GM12892 (cell line): Measurements from ENCODE around the gene RAB33A.

Experiments used
- POLR2A ChIP-seq: IDR thresholded peaks from 2 replicates; pipeline ENCODE4 v1.6.1; 2011; ENCODE audit warnings: low read depth, low read length, control low read depth
- TAF1 ChIP-seq: IDR thresholded peaks from 2 replicates; pipeline ENCODE4 v1.6.1; 2011; ENCODE audit warnings: low read depth, mild to moderate bottlenecking, control low read depth, low read length, borderline replicate concordance

DNA sequence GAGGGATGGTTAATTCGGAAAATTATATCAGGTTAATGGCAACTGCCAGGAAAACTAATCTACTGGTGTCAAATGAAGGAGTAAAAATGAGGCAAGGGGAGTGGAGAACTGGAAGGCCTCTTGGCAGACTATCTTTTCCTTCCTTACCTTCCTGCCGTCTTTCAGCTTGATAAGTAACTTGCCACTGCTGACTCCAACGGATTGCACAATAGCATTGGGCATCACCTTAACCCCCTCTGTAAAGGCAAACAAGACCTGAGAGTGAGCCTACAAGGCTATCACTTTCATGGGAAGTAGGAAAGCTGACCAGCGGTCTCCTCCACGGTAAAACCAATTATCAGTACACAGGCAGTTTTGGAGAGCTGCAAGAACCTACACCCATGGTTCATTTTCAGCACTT, 35.3 kb upstream of the RAB33A start:
- TF ChIP-seq TAF1 (no peak), POLR2A (no peak)
